Measurements from ENCODE around the gene PSMB8.

DNA sequence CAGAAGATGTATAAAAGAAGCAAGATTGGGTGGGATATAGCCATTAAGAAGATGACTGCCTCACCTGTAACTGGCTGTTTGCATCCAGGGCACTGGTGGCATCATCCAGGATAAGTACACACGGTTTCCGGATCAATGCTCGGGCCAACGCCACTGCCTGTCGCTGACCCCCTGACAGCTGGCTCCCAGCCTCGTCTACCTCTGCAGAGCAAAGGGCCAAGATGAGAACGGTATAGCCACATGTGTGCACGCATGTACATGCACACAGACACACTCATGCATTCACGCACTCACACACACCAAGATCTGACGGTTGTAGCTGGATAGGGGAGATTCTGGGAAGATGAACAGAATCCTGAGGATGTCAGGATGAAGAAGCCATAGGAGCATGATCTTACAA is 3.2 kb upstream of the PSMB8 start:
- TF ChIP-seq CTCF (IDR thresholded peaks at IDR 0.05): no peak
- TF ChIP-seq POLR2A (IDR thresholded peaks at IDR 0.05): no peak
- no peak for TF ChIP-seq EP300 (IDR thresholded peaks at IDR 0.05; ENCODE audit: low read depth)
